Activated T-helper 1 cell treated with Interleukin-2 at 50 U/mL for 16 hours (primary cell): ENCODE data around the gene SGMS1.
A peak's percentile ranks its signal among the peaks of the same experiment; 100 is the strongest.
"Not testable (repeated sequence)": the region's sequence is repeated elsewhere in the genome, so short reads cannot be mapped to it uniquely, and the experiment has no call there.

Experiments used
- DNase-seq: peaks from one replicate; pipeline ENCODE4 v3.0.0-alpha.2; 2020; ENCODE audit warnings: low read depth

The SGMS1 gene

DNA sequence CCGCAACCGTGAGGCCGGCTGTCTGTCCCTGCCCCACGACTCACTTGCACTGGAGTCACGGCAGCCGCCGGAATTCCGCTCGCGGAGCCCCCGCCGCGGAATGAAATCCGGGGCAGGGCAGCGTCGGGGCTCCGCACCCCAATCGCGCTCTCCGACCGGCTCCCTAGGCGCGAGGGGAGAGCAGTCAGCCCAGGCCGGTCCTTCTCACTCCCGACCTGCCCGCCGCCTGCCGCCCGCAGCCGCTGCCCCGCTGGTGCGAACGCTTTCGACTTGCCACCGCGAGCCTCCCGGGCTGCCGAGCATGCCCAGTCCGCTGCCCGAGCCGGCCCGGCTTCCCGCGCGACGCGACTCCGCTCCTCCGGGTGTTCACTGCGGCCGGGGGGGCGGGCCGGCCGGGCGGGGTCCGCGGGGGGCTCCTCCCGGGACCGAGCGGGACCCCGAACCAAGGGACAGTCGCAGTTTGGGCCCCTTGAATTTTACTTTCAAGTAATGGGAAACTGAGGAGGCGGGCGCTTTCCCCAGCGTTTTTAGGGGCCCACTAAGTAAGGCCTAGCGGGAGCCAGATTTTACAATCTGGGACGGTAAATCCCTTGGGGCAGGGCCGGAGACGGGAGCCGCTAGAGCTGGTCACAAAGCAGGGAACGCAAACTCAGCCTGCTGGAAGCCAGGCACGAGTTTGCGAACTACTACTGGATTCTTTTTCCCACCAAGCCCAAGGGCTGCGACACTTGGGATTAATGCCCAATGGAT, at the start of gene SGMS1:
Gene SGMS1, minus strand, starts transcription at position 294 of the 750 bp plus-strand sequence. CDS start 279,842 bp downstream, outside the sequence.
- DNase-seq = peak; percentile 72

DNA sequence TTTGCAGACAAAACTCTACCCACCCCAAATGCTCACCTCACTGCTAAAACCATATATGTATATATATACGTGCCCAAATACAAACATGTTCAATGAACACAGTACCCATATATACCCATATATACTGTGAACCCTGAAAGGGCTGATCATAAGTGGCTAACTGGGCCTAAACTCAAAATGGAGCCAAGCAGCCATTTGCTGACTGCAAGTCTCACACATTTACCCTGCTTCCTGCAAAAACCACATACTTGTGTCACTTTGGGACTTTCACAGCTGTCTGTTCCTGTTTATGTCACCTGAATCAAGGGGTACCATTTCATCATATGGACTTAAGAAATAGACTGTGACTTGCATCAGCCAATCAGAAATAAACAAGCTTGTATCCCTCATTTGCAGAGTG, 48.4 kb upstream of the SGMS1 start:
- DNase-seq = not testable (repeated sequence)

DNA sequence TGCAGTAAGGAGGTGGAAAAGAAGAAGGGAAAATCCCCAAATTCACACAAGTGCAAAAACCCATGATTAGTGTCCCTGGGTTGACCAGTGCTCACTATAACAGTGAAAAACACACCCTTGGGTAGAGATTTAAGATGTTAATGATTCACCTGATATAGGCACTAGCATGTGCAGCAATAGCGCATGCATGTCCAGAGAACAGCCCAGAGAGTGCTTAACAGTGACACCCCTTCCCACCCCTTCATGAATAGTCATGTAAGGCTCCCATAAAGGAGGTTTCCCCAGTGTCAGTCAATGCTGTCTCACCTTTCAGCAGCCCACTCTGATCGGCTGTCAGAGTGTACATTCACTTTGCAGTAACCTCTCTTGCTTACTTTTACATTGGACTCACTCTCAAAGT, 47.9 kb upstream of the SGMS1 start:
- not testable (repeated sequence) for DNase-seq

DNA sequence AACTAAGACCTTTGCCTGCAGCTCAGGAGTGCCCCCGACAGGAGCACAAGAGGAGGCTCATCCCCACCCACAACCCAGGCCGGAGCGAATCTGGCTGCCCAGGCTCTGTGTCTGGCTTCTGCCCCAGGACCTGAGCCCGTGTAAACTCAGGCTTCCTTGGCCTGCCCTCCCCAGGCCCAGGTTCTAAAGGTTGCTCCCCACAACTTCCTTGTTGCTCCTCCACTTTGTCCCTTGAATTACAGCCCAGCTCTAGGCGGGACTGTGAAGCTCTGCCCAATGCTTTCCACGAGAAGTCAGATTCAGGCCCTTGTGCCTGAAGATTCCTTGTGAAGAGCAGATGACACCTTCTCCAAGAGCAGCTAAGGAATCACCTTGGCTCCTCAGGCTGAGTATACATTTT, 46.2 kb upstream of the SGMS1 start:
- not testable (repeated sequence) for DNase-seq

DNA sequence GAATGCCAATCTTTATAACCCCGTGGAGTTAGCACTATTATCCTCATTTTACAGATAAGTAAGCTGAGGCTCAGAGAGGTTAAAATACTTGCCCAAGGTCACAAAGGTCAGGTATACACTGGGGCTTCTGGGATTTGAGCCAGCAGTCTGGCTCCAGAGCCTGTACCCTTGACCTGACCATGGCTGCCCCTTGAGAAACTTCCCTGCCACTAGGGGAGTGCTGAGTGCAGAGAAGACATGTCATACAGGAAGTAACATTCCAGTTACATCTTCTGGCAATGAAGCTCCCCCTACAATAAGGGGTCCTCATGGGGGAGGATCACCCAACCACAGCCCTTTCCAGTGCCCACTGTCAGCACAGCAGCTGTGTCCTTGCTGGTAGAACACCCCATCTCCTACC, 43.6 kb upstream of the SGMS1 start:
- DNase-seq = not testable (repeated sequence)

DNA sequence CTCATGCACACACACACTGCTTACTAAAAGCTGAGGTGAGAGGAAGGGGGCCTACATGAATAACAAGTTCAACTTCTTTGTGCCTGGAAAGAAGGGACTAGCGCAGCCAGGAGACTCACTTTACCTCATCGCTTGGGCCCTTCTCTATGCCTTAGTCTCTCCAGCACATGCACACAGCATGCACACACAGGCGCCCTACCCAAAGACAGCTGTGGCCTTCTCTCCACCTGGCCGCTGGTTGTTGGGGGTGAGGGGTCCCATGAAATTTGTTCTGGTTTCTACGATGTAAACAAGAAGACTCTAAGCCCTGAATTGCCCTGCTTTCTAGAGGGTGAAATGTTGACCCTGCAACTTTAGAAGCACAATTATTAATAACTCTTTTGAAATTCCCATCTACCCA, 38.7 kb upstream of the SGMS1 start:
- DNase-seq = not testable (repeated sequence)

DNA sequence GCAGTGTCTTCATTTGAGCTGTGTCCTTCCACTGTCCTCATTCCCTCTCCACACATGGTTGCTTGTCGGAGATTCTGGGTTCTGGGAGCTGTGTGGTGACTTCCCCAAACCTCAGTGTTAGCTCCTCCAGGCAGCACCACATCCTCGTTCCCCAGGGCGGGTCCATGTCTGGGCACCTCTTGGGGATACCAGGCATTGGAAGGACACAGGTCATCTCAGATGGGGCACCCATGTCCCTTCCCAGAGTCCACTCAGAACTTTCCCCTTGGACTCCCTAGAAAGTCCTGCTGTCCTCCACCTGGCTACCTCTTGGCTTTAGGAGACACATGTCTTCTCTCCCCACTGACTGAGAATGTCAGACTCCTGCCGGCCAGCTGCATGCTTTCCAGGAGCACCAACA, 37.8 kb upstream of the SGMS1 start:
- not testable (repeated sequence) for DNase-seq

DNA sequence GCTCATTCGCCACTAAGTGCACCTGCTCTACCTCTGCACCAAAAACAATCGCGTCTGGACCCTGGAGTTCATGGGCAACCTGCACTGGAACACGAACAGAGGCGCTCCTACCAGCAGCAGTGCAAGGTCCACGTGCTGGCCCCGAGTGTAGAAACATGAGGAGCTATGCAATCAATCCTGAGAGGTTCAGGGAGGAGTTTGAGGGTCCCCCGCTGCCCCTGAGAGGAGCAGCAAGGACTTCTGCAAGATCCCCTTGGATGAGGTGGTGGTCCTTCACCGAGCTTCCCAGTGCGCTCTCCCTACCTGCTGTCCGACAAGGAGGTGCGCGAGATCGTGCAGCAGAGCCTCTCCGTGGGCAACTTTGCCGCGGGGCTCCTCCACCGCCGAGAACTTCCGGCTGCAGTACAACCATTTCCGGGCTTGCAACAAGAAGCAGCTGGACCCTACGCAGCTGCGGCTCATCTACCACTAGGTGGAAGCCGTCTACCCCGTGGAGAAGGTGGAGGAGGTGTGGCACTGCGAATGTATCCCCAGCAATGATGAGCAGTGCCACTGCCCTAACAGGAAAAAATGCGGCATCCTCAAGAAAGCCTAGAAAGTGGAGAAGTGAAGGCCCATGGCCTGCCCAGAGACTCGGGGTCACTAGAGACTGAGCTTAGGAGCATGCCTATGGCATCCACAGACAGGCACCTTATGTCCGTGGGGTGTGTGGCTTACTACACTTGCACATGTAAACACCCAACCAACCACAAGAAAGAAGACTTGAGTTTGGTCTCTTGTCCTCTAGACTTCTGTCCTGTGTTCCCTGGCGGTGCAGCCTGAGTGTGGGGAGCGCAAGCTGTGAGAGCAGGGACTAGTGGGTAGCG, 36.3 kb upstream of the SGMS1 start:
- DNase-seq = peak; percentile 34

DNA sequence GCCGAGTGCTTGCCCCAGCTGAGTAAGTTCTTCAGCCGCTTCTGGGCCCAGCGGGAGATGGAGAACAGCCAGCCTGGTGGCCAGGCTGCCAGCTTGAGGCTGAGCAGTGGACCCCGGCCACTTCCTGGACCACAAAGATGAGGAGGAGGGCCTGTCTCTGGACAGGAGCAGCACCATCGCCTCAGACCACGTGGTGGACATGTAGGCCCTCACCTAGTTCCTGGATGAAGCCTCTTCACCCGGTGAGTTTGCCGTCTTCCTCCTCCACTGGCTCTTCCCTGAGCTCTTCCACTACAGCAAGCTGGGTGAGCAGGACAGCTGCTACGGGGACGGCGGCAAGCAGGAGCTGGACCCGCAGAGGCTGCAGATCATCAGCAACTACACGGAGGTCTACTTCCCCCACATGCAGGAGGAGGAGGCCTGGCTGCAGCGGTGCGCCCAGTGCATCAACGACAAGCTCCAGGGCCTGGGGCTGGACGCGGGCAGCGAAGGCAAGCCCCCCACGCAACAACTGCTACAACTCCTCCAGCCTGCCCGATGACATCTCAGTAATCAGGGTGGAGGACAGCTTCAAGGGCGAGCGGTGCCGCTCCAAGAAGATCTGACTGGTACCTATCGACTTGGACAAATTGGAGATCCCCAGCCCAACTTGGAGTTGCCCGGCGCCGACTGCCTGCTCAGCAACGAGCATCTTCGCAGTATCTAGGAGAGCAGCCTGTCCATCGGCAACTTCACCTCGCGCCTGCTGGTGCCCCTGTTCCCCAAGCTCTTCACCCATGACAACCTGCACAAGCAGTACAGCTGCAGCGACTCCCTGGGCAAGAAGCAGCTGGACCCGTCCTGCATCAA, 35.5 kb upstream of the SGMS1 start:
- DNase-seq = not testable (repeated sequence)

DNA sequence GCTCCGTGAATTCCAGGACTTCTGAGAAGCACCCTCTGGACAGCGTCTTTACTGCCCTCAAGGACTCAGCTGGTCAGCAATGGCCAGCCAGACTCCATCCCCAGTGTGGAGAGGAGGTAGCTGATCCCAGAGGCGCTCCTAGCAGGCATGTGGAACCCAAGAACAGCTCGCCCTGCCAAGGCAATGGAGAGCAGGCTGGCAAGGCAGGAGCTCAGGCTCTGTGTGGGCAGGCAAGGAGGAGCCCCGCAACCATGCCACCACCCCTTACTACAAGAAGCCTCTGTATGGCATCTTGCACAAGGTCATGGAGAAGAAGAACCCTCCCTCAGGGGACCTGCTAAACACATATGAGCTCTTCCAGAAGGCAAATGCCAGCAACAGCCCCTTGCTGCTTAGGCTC, 34.4 kb upstream of the SGMS1 start:
- DNase-seq = no peak

DNA sequence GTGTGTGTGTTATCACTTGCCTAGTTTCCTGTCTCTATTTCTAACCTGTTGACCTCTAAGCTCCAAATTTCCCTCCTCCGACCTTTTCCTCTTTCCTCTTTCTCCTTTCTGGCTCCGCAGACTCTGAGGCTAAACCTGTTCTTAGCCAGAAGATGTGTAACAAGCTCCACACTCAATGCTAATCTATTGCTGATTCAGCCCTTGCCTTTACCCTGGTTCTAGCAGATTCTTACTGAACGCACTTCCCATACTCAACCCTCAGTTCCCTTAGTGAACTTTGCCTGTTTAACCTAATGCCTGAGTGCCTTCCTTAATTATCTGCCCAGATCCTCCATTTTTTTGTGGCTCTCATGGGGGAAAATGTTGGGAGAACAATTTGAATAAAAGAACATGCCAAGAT, 30.0 kb upstream of the SGMS1 start:
- no peak for DNase-seq

DNA sequence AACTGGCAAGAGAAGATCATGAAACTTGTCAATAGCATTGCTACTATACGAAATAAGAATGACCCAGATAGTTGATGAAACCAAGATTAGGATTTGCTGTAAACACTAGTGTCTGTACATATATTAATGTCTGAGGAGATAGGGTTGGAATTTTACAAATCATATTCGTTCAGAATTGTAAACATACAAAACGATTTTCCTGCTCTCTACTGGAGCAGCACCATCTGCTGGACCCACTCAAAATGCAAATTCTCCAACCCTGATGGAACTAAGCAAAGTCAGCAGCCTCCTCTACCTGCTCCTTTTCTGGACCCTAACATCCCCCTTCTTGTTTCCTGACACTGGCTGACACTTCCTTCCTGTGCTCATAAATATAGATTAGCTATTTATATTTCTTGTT, 29.4 kb upstream of the SGMS1 start:
- no peak for DNase-seq

DNA sequence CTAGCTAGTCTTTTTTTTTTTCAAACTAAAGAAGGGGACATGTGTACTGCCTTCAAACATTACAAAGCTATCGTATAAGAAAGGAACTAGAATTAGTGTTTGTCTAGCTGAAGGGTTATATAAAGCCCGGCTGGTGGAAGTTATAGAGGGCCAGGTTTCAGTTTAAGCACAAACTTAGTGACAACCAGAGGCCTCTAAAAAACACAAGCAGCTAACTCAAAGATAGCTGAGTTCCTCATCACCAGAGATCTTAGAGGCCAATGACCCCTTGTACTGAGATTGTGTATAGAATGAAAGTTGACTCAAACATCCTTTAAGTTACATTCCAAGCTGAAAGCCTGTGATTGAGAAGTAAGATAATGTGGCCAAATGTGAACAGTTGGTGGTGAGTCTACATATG, 28.1 kb upstream of the SGMS1 start:
- DNase-seq = no peak

DNA sequence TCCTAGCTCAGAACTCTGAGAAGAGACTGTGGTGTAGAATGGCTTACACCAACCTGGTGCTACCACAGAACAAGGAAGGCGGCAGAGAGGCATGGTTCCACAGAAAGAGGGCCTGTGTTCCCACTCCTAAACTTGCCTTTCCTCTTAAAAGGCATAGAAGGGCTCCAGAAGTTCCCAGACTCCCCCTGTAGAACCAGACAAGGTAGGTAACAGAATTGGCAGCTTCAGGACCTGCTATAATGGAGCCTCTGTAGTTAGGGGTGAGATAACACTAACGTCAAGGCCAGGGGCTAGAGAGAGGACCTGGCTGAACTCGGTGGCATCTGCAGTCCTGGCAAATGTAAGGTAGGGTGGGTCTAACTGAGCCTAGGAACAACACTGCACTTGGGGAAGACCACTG, 26.7 kb upstream of the SGMS1 start:
- DNase-seq = no peak

DNA sequence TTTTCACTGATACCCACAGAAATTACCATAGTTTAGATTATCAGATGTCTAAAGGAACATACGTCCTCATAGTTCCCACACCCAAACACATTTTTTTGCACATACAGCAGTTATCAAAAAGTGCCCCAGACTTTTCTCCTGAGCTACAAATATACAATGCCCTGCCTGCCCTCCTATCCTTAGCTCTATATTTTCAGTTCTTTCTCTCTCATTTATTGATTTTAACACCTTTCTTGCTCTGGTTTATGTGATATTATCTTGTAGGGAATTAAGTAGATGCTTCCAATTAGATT, 25.1 kb upstream of the SGMS1 start:
- DNase-seq = no peak

DNA sequence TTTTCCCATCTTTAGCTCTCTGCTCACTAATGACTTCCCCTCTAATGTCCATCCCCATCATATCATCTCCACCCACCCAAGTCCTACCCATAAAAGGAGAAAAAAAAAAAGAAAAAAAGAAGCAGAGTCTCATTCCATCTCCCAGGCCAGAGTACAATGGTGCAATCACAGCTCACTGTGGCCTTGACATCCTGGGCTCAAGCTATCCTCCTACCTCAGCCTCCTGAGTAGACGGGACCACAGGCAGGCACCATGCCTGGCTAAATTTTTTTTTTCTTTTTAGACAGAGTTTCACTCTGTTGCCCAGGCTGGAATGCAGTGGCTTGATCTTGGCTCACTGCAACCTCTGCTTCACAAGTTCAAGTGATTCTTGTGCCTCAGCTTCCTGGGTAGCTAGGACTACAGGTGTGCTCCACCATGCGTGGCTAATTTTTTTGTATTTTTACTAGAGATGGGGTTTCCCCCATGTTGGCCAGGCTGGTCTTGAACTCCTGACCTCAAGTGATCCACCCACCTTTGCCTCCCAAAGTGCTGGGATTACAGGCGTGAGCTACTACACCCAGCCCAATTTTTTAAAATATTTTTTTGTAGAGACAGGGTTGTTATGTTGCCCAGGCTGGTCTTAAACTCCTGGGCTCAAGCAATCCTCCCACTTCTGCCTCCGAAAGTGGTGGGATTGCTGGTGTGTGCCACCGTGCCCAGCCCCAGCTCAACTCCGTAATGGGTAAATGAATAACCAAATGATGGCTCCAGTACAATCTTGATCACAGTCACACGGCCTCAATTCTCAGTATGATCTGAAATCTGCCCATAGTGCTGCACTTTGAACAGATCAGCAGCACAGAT, 24.6 kb upstream of the SGMS1 start:
- DNase-seq = no peak

DNA sequence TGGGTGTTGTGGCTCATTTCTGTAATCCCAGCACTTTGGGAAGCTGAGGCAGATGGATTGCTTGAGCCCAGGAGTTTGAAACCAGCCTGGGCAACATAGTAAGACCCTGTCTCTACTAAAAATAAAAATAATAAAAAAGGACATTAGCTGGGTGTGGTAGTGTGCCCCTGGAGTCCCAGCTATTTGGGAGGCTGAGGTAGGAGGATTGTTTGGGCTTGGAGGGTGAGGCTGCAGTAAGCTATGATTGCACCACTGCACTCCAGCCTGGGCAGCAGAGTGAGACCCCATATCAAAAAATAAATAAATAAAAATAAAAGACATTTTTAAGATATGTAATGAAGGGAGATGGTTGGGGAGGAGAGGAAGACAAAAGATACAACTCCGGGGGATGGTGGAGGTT, 23.6 kb upstream of the SGMS1 start:
- not testable (repeated sequence) for DNase-seq

DNA sequence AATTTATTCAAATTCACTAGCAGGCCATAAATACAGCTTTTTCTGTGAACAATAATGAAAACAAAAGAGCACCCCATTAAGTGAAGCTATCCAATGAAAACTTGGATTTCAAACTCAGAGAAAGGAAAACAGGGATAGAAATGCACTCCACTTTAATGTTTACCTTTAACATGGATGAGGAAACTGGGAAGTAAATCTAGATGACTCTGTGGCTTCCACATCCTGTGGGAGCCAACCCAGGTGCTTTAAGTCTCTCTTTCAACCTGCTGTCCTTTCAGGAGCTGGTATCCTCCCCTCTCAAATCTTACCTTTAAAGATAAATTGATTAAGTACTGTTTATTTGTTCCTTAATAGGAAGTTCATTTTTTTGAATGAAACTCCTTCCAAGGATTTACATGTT, 21.5 kb upstream of the SGMS1 start:
- no peak for DNase-seq

DNA sequence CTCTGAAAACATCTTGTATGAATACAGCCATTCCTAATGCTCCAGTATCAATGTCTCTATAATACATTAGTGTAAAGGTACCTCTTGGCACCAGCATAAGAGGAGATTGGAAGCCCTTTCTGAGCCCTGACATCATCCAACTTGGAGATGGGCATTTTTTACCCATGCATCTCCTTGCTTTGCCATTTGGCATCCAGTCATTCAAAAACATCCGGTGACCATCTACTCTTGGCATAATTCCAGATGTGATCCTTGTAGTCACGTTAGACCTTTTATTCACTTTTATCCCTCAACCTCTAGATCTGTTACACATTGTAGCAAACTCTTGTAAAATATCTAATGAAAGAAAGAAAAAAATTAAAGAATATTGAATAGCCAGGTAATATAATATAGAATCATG, 17.9 kb upstream of the SGMS1 start:
- DNase-seq = no peak

DNA sequence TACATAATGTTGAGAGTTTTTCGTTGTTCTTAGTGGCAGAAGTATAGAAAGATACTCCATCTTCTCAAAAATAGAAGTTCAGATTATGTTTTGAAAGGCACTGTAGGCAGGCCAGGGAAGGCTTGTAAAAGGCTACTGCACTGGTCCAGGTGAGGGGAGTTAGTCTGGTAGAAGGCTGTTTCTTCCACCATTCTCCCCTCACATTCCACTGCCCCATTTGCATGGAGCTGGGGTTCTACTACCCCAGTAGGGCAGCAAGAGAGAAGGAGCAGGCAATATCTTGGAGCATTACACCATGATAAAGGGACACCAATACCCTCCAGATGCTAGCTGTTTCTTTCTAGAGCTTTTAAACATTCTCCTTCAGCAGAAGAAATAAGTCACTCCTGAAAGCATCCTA, 16.5 kb upstream of the SGMS1 start:
- no peak for DNase-seq
